Cardiac muscle cell (in vitro differentiated cells and primary cell): ENCODE data around the gene DCHS2. TPM values are rescaled to one million over a fixed set of nuclear protein-coding genes. Genes with fewer than 3 reads are reported as not detected.

Source experiments
- DNase-seq, 2 donors: peaks; one replicate each; pipeline versions ENCODE4 v3.0.0 to v3.0.0-alpha.2; 2010 to 2017; ENCODE audit warnings: low read depth in 1 of 2, low spot score in 1 of 2
- H3K27ac ChIP-seq: fragments of 200-600 bp; sonication (generic); 2 replicates; pipeline ENCODE4 v1.5.1; 2016
- H3K27me3 ChIP-seq: fragments of 200-600 bp; sonication (generic); 2 replicates; pipeline ENCODE4 v1.6.0; 2016; ENCODE audit warnings: control low read depth
- H3K36me3 ChIP-seq: fragments of 200-600 bp; sonication (generic); 2 replicates; pipeline ENCODE4 v1.5.1; 2016; ENCODE audit warnings: control low read depth
- H3K4me1 ChIP-seq: fragments of 200-600 bp; sonication (generic); 2 replicates; pipeline ENCODE4 v1.8.1; 2017; ENCODE audit warnings: low read depth, mild to moderate bottlenecking, mixed run types
- H3K4me3 ChIP-seq: fragments of 200-600 bp; sonication (generic); 2 replicates; pipeline ENCODE4 v1.5.1; 2016; ENCODE audit warnings: mild to moderate bottlenecking
- H3K9me3 ChIP-seq: fragments of 200-600 bp; sonication (generic); 2 replicates; pipeline ENCODE4 v1.5.1; 2017; ENCODE audit warnings: low read depth, mild to moderate bottlenecking, control low read depth
- CTCF ChIP-seq: IDR thresholded peaks from 2 replicates; pipeline ENCODE4 v1.5.1; 2012; ENCODE audit warnings: low read depth, mild to moderate bottlenecking, low read length
- polyA plus RNA-seq: library from polyadenylated mRNA; unstranded; fragments of >200 nt; fragmentation: Nextera tagmentation; extraction: Ambion mirVana; gene quantifications from 2 replicates; pipeline ENCODE4 v1.2.1, GENCODE V29; 2016
- total RNA-seq: library from RNA; depleted of rRNA; stranded (reverse); fragments of >200 nt; gene quantifications from 2 replicates; pipeline ENCODE4 v1.2.3, GENCODE V29; 2016

DCHS2 gene
- total and polyA plus RNA-seq, 2 experiments from 2014 or later: 0.09 TPM; not detected in 1

GRCh38 chr4:154478547-154478946 is 13.1 kb downstream of the DCHS2 start:
- Histone ChIP-seq H3K36me3 (no peaks in the 10 kb centered on the region), H3K9me3 (no peaks in the 10 kb centered on the region), H3K27ac (no peak overlapping the region), H3K4me3 (no peak overlapping the region), H3K27me3 (peaks cover 6% of the 10 kb centered on the region), H3K4me1 (no peaks in the 10 kb centered on the region)
- TF ChIP-seq CTCF: no peak
- no peak for DNase-seq

GRCh38 chr4:154478128-154478527 is 13.5 kb downstream of the DCHS2 start:
- no peak overlapping the region for H3K4me3 ChIP-seq
- no peaks in the 10 kb centered on the region for H3K4me1 ChIP-seq
- TF ChIP-seq CTCF: no peak
- no peak for DNase-seq
- no peaks in the 10 kb centered on the region for H3K9me3 ChIP-seq
- no peaks in the 10 kb centered on the region for H3K36me3 ChIP-seq
- H3K27me3 ChIP-seq: peaks cover 2% of the 10 kb centered on the region
- H3K27ac ChIP-seq: no peak overlapping the region

- H3K4me3 ChIP-seq: no peak overlapping the region
- no peak for TF ChIP-seq CTCF
- no peak for DNase-seq
- H3K4me1 ChIP-seq: no peaks in the 10 kb centered on the region
- no peak overlapping the region for H3K27ac ChIP-seq
- H3K36me3 ChIP-seq: no peaks in the 10 kb centered on the region
- H3K27me3 ChIP-seq: peaks cover under 1% of the 10 kb centered on the region
- H3K9me3 ChIP-seq: no peaks in the 10 kb centered on the region
Measured at GRCh38 chr4:154476232-154476631, 15.4 kb downstream of the DCHS2 start.

GRCh38 chr4:154475820-154476219 is 15.8 kb downstream of the DCHS2 start:
- no peak for DNase-seq
- Histone ChIP-seq H3K36me3 (no peaks in the 10 kb centered on the region), H3K4me3 (no peak overlapping the region), H3K27me3 (no peaks in the 10 kb centered on the region), H3K4me1 (no peaks in the 10 kb centered on the region), H3K9me3 (no peaks in the 10 kb centered on the region), H3K27ac (no peak overlapping the region)
- TF ChIP-seq CTCF: no peak

- no peak for DNase-seq
- no peak overlapping the region for H3K27ac ChIP-seq
- no peaks in the 10 kb centered on the region for H3K9me3 ChIP-seq
Measured at GRCh38 chr4:154473497-154473896, 18.1 kb downstream of the DCHS2 start.

More at GRCh38 chr4:154473497-154473896, 18.1 kb downstream of the DCHS2 start:
- Histone ChIP-seq H3K36me3 (no peaks in the 10 kb centered on the region), H3K27me3 (no peaks in the 10 kb centered on the region), H3K4me1 (no peaks in the 10 kb centered on the region), H3K4me3 (no peak overlapping the region)
- TF ChIP-seq CTCF: no peak
